ENCODE results near the gene DPP6.
"Not testable (repeated sequence)": the region's sequence is repeated elsewhere in the genome, so short reads cannot be mapped to it uniquely, and the experiment has no call there.

- not testable (repeated sequence) for TF ChIP-seq CTCF (optimal IDR thresholded peaks at IDR 0.05 in 1 of 3, IDR thresholded peaks at IDR 0.05 in 1 of 3, conservative IDR thresholded peaks at IDR 0.05 in 1 of 3; ENCODE audit: extremely low read depth in 1 of 3, insufficient read depth in 2 of 3, low read length in 3 of 3); EZH2 (IDR thresholded peaks at IDR 0.05; ENCODE audit: low read length)
These were observed 12.6 kb upstream of the DPP6 start for GRCh38 chr7:154039466-154040165.

Measured in keratinocyte (primary cell).